GM19328 (cell line): Measurements from ENCODE around the gene CYP19A1.
A peak's percentile ranks its signal among the peaks of the same experiment; 100 is the strongest.

ENCODE experiments used
- ATAC-seq: cut with Tn5 transposase; IDR thresholded peaks from one replicate; pipeline ENCODE4 v1.9.1; 2021; ENCODE audit warnings: mild to moderate bottlenecking, moderate library complexity; ENCODE audit not compliant: unreplicated experiment

The CYP19A1 gene

GRCh38 chr15:51363383-51363782 is 25.0 kb upstream of the CYP19A1 start:
- ATAC-seq: no peak

GRCh38 chr15:51359981-51360380 is 21.6 kb upstream of the CYP19A1 start:
- no peak for ATAC-seq

GRCh38 chr15:51356983-51357382 is 18.6 kb upstream of the CYP19A1 start:
- ATAC-seq: no peak

- ATAC-seq: no peak
Measured at GRCh38 chr15:51356147-51356546, 17.8 kb upstream of the CYP19A1 start.

GRCh38 chr15:51355096-51355495 is 16.7 kb upstream of the CYP19A1 start:
- no peak for ATAC-seq

GRCh38 chr15:51353976-51354375 is 15.6 kb upstream of the CYP19A1 start:
- no peak for ATAC-seq

- no peak for ATAC-seq
Measured at GRCh38 chr15:51350723-51351122, 12.3 kb upstream of the CYP19A1 start.

- no peak for ATAC-seq
Measured at GRCh38 chr15:51349156-51349844, 10.9 kb upstream of the CYP19A1 start.

- peak; percentile 80 for ATAC-seq
Measured at GRCh38 chr15:51348688-51349087, 10.3 kb upstream of the CYP19A1 start.

- ATAC-seq: no peak
Measured at GRCh38 chr15:51346136-51346535, 7.7 kb upstream of the CYP19A1 start.

- ATAC-seq: no peak
Measured at GRCh38 chr15:51343466-51343865, 5.1 kb upstream of the CYP19A1 start.

- no peak for ATAC-seq
Measured at GRCh38 chr15:51342227-51342999, 4.0 kb upstream of the CYP19A1 start.

GRCh38 chr15:51341366-51342226 is 3.2 kb upstream of the CYP19A1 start, which contains the start of gene GLDN:
GLDN (plus strand) TSS chr15:51341655; CDS start chr15:51341685, 30 bp downstream.
- ATAC-seq: no peak

- ATAC-seq: no peak
Measured at GRCh38 chr15:51335538-51336410, 2.6 kb downstream of the CYP19A1 start.

GRCh38 chr15:51335087-51335486 is 3.3 kb downstream of the CYP19A1 start:
- ATAC-seq: no peak

- no peak for ATAC-seq
Measured at GRCh38 chr15:51334011-51334451, 4.4 kb downstream of the CYP19A1 start.

GRCh38 chr15:51333571-51333970 is 4.8 kb downstream of the CYP19A1 start:
- ATAC-seq: no peak

GRCh38 chr15:51332206-51333147 is 5.9 kb downstream of the CYP19A1 start:
- no peak for ATAC-seq

- ATAC-seq: no peak
Measured at GRCh38 chr15:51331141-51331540, 7.3 kb downstream of the CYP19A1 start.
